ENCODE measurements around the gene AEBP1.

The AEBP1 gene

GRCh38 chr7:44084701-44085100 is 19.4 kb upstream of the AEBP1 start:
- no peak for DNase-seq (ENCODE audit: low read depth in 2 of 2)

GRCh38 chr7:44085546-44085945 is 18.6 kb upstream of the AEBP1 start:
- DNase-seq (ENCODE audit: low read depth in 2 of 2): no peak

- DNase-seq (ENCODE audit: low read depth in 2 of 2): no peak
Measured at GRCh38 chr7:44086627-44087026, 17.5 kb upstream of the AEBP1 start.

GRCh38 chr7:44087911-44088838 is 16.0 kb upstream of the AEBP1 start:
- no peak for DNase-seq (ENCODE audit: low read depth in 2 of 2)

GRCh38 chr7:44093102-44093641 is 11.0 kb upstream of the AEBP1 start:
- DNase-seq (ENCODE audit: low read depth in 2 of 2): no peak

GRCh38 chr7:44094365-44094764 is 9.8 kb upstream of the AEBP1 start:
- DNase-seq (ENCODE audit: low read depth in 2 of 2): no peak

- no peak for DNase-seq (ENCODE audit: low read depth in 2 of 2)
Measured at GRCh38 chr7:44094883-44095592, 9.1 kb upstream of the AEBP1 start.

- no peak for DNase-seq (ENCODE audit: low read depth in 2 of 2)
Measured at GRCh38 chr7:44095781-44096180, 8.4 kb upstream of the AEBP1 start.

GRCh38 chr7:44096326-44096881 is 7.7 kb upstream of the AEBP1 start:
- DNase-seq (ENCODE audit: low read depth in 2 of 2): no peak

GRCh38 chr7:44097064-44097932 is 6.8 kb upstream of the AEBP1 start:
- no peak for DNase-seq (ENCODE audit: low read depth in 2 of 2)

GRCh38 chr7:44098092-44099068 is 5.8 kb upstream of the AEBP1 start:
- no peak for DNase-seq (ENCODE audit: low read depth in 2 of 2)

GRCh38 chr7:44099669-44100068 is 4.5 kb upstream of the AEBP1 start:
- DNase-seq (ENCODE audit: low read depth in 2 of 2): no peak

GRCh38 chr7:44100458-44101302 is 3.5 kb upstream of the AEBP1 start:
- DNase-seq (ENCODE audit: low read depth in 2 of 2): no peak

- no peak for DNase-seq (ENCODE audit: low read depth in 2 of 2)
Measured at GRCh38 chr7:44101303-44101965, 2.7 kb upstream of the AEBP1 start.

- no peak for DNase-seq (ENCODE audit: low read depth in 2 of 2)
Measured at GRCh38 chr7:44101966-44102845, 1.9 kb upstream of the AEBP1 start.

GRCh38 chr7:44102846-44103565 is 1.1 kb upstream of the AEBP1 start:
- no peak for DNase-seq (ENCODE audit: low read depth in 2 of 2)

GRCh38 chr7:44103566-44103922 is 601 bp upstream of the AEBP1 start:
- DNase-seq (ENCODE audit: low read depth in 2 of 2): no peak
